Measurements from ENCODE around the gene FAM221B.

The FAM221B gene

GRCh38 chr9:35790025-35790384, 38.5 kb downstream of the FAM221B start:
- DNase-seq, result no peak

- no peak for DNase-seq
Measured at GRCh38 chr9:35789541-35789940, 39.0 kb downstream of the FAM221B start.

- no peak for DNase-seq
Measured at GRCh38 chr9:35783418-35783817, 45.1 kb downstream of the FAM221B start.

- DNase-seq, result no peak
Measured at GRCh38 chr9:35781066-35781465, 47.5 kb downstream of the FAM221B start.

GRCh38 chr9:35778496-35778895, 50.0 kb downstream of the FAM221B start:
- DNase-seq, result no peak

- DNase-seq, result no peak
Measured at GRCh38 chr9:35776018-35776417, 52.5 kb downstream of the FAM221B start.

GRCh38 chr9:35774907-35775635, 53.5 kb downstream of the FAM221B start:
- no peak for DNase-seq

GRCh38 chr9:35771943-35772342, 56.6 kb downstream of the FAM221B start:
- DNase-seq, result no peak

GRCh38 chr9:35771534-35771933, 57.0 kb downstream of the FAM221B start:
- no peak for DNase-seq

GRCh38 chr9:35771075-35771433, 57.5 kb downstream of the FAM221B start:
- DNase-seq, result no peak

GRCh38 chr9:35769763-35770162, 58.8 kb downstream of the FAM221B start:
- DNase-seq, result no peak

GRCh38 chr9:35767458-35767857, 61.1 kb downstream of the FAM221B start:
- DNase-seq, result no peak

GRCh38 chr9:35766997-35767396, 61.5 kb downstream of the FAM221B start:
- no peak for DNase-seq

Data from stimulated activated CD4-positive, alpha-beta T cell treated with anti-CD3 and anti-CD28 coated beads, Interleukin-1b, Interleukin-23, amount 100 ng/mL, for 48 hours (primary cell).